ENCODE measurements around the gene LY86. TPM values are rescaled to one million over a fixed set of nuclear protein-coding genes. Genes with fewer than 3 reads are reported as not detected.

The LY86 gene
- polyA plus RNA-seq, 1 of the 3 experiments (the other 2 are of a cell fraction): not detected

- Histone ChIP-seq H2AFZ (ENCODE audit: low read depth) (no peak overlapping the region), H3K79me2 (ENCODE audit: insufficient read depth) (no peaks in the 10 kb centered on the region), H3K4me1 (ENCODE audit: control insufficient read depth in 1 of 2, insufficient read depth in 2 of 2, low read depth in 1 of 2, low read length in 1 of 2) (no peaks in the 10 kb centered on the region; a peak in 1 of 4 replicates), H3K9ac (no peak overlapping the region), H3K4me3 (ENCODE audit: low read depth in 2 of 2, low read length in 1 of 2) (no peak overlapping the region), H3K27ac (ENCODE audit: low read depth in 2 of 2, low read length in 1 of 2) (no peak overlapping the region), H3K36me3 (replicated peaks in 1 of 2; ENCODE audit: control insufficient read depth in 1 of 2, insufficient read depth in 2 of 2, low read length in 1 of 2) (no peaks in the 10 kb centered on the region), H4K20me1 (ENCODE audit: insufficient read depth) (no peaks in the 10 kb centered on the region), H3F3A (replicated peaks; ENCODE audit: insufficient read depth) (no peaks in the 10 kb centered on the region), H3K4me2 (no peak overlapping the region), H3K27me3 (ENCODE audit: insufficient read depth) (no peaks in the 10 kb centered on the region; the same call in 1 of the 2 replicates), H3K9me3 (no peaks in the 10 kb centered on the region), H3K9me2 (no peaks in the 10 kb centered on the region)
- CTCF ChIA-PET: interaction anchor here (1.2 to 1.3 kb wide), 2 partner anchors 13 to 22 kb away, joined by 3 to 5 read pairs; no protein-coding TSS in a partner anchor
- POLR2A ChIA-PET: no interaction called here
- DNase-seq: no peak
- no peak for TF ChIP-seq TCF12 (IDR thresholded peaks at IDR 0.05)
- no peak for TF ChIP-seq MEF2A (IDR thresholded peaks at IDR 0.05; ENCODE audit: borderline replicate concordance, low read depth)
- TF ChIP-seq GABPA (IDR thresholded peaks at IDR 0.05; ENCODE audit: low read depth): no peak
- WGBS (ENCODE audit: low lambda C conversion rate): 2% methylated on average over 2 of the region's 2 CpGs
Observed at GRCh38 chr6:6569811-6570164, 18.7 kb upstream of the LY86 start.

DNA sequence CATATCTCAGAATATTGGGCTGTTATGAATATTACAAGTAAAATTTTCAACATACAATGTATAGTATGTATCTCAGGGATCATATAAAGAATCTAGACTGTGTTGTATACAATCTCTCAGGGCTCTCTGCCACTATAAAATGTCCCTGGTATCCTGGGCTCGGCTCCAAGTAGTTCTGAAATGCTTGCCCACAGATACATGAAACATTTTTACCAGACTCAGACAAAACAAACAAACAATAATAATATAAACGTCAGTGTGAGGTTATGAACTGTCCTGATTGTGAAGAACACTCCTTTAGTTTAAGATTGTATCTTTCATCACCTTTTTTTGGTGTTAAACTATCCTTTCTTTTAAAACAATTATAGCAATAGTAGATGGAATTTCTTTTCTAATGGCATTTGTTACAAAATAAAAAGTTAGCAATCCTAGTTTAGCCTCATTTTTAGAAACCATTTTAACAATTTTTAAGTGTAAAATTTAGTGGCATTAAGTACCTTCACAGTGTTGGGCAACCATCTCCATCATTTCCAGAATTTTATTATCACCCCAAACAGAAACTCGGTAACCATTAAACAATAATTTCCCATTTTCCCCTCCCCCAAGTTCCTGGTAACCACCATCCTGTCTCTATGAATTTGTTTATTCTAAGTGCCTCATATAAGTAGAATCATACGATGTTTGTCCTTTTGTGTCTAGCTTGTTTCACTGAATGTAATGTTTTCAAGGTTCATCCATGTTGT, 17.4 kb upstream of the LY86 start:
- POLR2A ChIA-PET: no interaction called here
- DNase-seq: no peak
- Histone ChIP-seq H4K20me1 (ENCODE audit: insufficient read depth) (no peaks in the 10 kb centered on the region), H3K9ac (no peak overlapping the region), H3K4me3 (ENCODE audit: low read depth in 2 of 2, low read length in 1 of 2) (no peak overlapping the region), H3K27me3 (ENCODE audit: insufficient read depth) (no peaks in the 10 kb centered on the region; the same call in 1 of the 2 replicates), H3K27ac (ENCODE audit: low read depth in 2 of 2, low read length in 1 of 2) (no peak overlapping the region), H3K9me3 (no peaks in the 10 kb centered on the region), H3K4me1 (ENCODE audit: control insufficient read depth in 1 of 2, insufficient read depth in 2 of 2, low read depth in 1 of 2, low read length in 1 of 2) (no peaks in the 10 kb centered on the region; a peak in 1 of 4 replicates), H3F3A (replicated peaks; ENCODE audit: insufficient read depth) (no peaks in the 10 kb centered on the region), H3K4me2 (no peak overlapping the region), H3K9me2 (no peaks in the 10 kb centered on the region), H2AFZ (ENCODE audit: low read depth) (no peak overlapping the region), H3K36me3 (replicated peaks in 1 of 2; ENCODE audit: control insufficient read depth in 1 of 2, insufficient read depth in 2 of 2, low read length in 1 of 2) (no peaks in the 10 kb centered on the region), H3K79me2 (ENCODE audit: insufficient read depth) (no peaks in the 10 kb centered on the region)
- WGBS (ENCODE audit: low lambda C conversion rate): under 1% methylated on average over 4 of the region's 4 CpGs
- CTCF ChIA-PET: no interaction called here
- TF ChIP-seq USF1 (IDR thresholded peaks at IDR 0.05; ENCODE audit: borderline replicate concordance, low read depth) (no peak), NRF1 (IDR thresholded peaks at IDR 0.05; ENCODE audit: low read depth, low read length) (no peak), TAF1 (IDR thresholded peaks at IDR 0.05; ENCODE audit: borderline replicate concordance, low read depth, low read length) (no peak), GATA2 (CRISPR knock-in tag; IDR thresholded peaks at IDR 0.05) (no peak), RFX5 (IDR thresholded peaks at IDR 0.05; ENCODE audit: low read length) (no peak), GABPA (IDR thresholded peaks at IDR 0.05; ENCODE audit: low read depth) (no peak), MXI1 (IDR thresholded peaks at IDR 0.05; ENCODE audit: low read depth, low read length) (no peak), RAD21 (IDR thresholded peaks at IDR 0.05; ENCODE audit: low read length) (no peak), REST (IDR thresholded peaks at IDR 0.05; ENCODE audit: low read depth, low read length) (no peak), CTCF (IDR thresholded peaks at IDR 0.05) (no peak), EZH2phosphoT487 (IDR thresholded peaks at IDR 0.05; ENCODE audit: borderline replicate concordance, low read depth) (no peak), USF2 (IDR thresholded peaks at IDR 0.05; ENCODE audit: borderline replicate concordance, low read depth, low read length) (no peak), FOXJ3 (CRISPR knock-in tag; IDR thresholded peaks at IDR 0.05) (no peak), SIN3A (IDR thresholded peaks at IDR 0.05; ENCODE audit: borderline replicate concordance, low read depth, low read length) (no peak), TEAD4 (IDR thresholded peaks at IDR 0.05; ENCODE audit: borderline replicate concordance, insufficient read depth) (no peak), YY1 (IDR thresholded peaks at IDR 0.05; ENCODE audit: low read depth) (no peak), MEF2A (IDR thresholded peaks at IDR 0.05; ENCODE audit: borderline replicate concordance, low read depth) (no peak)
- TF ChIP-seq, protein P1, sequence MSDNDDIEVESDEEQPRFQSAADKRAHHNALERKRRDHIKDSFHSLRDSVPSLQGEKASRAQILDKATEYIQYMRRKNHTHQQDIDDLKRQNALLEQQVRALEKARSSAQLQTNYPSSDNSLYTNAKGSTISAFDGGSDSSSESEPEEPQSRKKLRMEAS (IDR thresholded peaks at IDR 0.05; ENCODE audit: low read depth): no peak
